ENCODE data around the gene FAM193A.
"Not testable (repeated sequence)": the region's sequence is repeated elsewhere in the genome, so short reads cannot be mapped to it uniquely, and the experiment has no call there.

FAM193A gene

DNA sequence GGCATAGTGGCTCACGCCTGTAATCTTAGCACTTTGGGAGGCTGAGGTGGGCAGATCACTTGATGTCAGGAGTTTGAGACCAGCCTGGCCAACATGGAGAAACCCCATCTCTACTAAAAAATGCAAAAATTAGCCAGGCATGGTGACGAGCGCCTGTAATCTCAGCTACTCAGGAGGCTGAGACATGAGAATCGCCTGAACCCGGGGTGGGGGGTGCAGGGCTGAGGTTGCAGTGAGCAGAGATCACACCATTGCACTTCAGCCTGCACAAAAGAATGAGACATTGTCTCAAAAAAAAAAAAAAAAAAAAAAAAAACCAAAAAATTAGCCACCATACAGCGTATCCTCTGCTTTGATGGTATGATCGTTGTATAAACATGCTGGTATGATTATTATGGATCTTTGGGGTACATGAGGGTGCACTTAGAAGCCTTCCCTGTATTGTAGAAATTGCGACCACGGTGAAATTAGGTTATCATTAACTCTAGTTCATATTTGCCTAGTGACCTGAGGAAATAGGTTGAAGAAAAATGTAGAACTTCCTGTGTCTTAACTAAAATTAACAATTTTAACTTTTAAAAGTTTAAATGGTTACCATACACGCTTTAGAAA lies 7.2 kb downstream of the FAM193A start:
- H3K27me3 ChIP-seq (ENCODE audit: low read depth); H3K4me3 ChIP-seq; DNase-seq (ENCODE audit: low spot score in 2 of 2); H3K36me3 ChIP-seq (replicated peaks); H3K9me3 ChIP-seq; in situ Hi-C loops (cut with MboI; ENCODE audit: low sequenced_read_pairs); H3K4me1 ChIP-seq: not testable (repeated sequence)

DNA sequence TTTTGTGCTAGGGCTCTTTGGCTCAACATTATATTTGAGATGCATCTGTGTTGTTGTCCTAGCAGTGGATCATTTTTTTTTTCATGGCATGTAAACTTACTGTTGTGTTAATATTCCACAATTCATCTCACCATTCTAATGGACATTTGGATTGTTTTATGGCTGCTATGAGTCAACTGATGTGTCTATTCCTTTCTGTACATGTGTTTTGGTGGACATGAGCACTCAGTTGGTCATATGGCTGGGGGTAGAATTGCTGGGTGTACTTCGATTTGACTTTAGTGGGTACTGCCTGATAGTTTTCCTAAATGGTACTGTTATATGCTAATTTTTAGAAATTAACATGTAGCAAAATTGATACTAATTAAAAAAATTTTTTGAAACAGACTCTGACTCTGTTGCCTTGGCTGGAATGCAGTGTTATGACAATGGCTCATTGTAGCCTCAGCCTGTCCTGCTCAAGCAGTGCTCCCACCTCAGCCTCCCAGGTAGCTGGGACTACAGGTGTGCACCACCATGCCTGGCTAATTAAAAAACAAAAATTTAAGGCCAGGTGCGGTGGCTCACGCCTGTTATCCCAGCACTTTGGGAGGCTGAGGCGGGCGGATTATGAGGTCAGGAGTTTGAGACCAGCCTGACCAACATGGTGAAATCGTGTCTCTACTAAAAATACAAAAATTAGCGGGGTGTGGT lies 9.0 kb downstream of the FAM193A start:
- H3K9me3 ChIP-seq = no peaks in the 10 kb centered on the region
- no peak overlapping the region for H3K4me3 ChIP-seq

DNA sequence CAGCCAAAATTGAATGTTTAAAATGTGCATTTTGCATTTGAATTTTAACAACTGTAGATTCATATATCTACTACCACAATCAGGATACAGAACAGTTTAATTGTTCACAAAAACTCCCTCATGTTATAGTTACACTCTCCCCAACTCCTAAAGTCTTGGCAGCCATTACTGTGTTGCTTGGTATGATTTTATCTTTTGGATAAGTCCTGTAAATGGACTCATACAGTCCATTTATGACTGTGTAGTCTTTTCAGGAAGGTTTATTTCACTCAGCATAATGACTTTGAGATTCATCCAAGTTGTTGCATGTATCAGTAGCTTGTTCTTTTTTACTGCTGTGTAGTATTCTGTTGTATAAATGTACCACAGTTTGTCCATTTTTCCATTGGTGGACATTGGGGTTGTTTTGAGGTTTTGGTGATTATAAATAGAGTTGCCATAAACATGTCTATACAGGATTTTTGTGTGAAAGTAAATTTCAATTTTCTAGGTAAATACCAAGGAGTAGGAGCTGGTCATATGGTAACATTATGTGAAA lies 9.9 kb downstream of the FAM193A start:
- Histone ChIP-seq H3K9me3 (no peaks in the 10 kb centered on the region), H3K27me3 (ENCODE audit: low read depth) (no peaks in the 10 kb centered on the region), H3K36me3 (replicated peaks) (peaks cover 4% of the 10 kb centered on the region), H3K4me3 (no peak overlapping the region), H3K4me1 (no peaks in the 10 kb centered on the region)
- in situ Hi-C loops (cut with MboI; ENCODE audit: low sequenced_read_pairs) = no loop called here
- DNase-seq (ENCODE audit: low spot score in 2 of 2) = no peak

More for the DNA sequence above, 9.0 kb downstream of the FAM193A start:
- DNase-seq (ENCODE audit: low spot score in 2 of 2) = no peak
- Histone ChIP-seq H3K4me1 (no peaks in the 10 kb centered on the region), H3K27me3 (ENCODE audit: low read depth) (no peaks in the 10 kb centered on the region), H3K36me3 (replicated peaks) (peaks cover 4% of the 10 kb centered on the region)
- in situ Hi-C loops (cut with MboI; ENCODE audit: low sequenced_read_pairs) = no loop called here

DNA sequence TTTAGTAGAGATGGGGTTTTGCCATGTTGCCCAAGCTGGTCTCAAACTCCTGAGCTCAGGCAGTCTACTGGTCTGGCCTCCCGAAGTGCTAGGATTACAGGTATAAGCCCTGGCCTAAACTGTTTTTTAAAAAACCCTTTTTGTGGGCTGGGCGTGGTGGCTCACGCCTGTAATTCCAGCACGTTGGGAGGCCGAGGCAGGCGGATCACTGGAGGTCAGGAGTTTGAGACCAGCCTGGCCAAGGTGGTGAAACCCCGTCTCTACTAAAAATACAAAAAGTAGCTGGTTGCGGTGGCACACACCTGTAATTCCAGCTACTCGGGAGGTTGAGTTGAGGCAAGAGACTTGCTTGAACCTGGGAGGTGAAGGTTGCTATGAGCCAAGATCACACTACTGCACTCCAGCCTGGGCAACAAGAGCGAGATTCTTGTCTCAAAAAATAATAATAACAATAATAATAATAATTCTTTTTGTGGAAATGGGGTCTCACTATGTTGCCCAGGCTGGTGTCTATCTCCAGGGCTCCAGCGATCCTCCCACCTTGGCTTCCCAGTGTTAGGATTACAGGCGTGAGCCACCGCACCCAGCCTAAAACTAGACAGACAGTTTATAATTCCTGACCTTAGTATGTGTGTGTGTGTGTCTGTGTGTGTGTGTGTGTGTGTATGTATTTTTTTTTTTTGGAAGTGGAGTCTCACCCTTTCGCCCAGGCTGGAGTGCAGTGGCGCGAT lies 10.7 kb downstream of the FAM193A start:
- H3K4me3 ChIP-seq; DNase-seq (ENCODE audit: low spot score in 2 of 2); H3K9me3 ChIP-seq; H3K27me3 ChIP-seq (ENCODE audit: low read depth); H3K36me3 ChIP-seq (replicated peaks); H3K4me1 ChIP-seq; in situ Hi-C loops (cut with MboI; ENCODE audit: low sequenced_read_pairs): not testable (repeated sequence)

DNA sequence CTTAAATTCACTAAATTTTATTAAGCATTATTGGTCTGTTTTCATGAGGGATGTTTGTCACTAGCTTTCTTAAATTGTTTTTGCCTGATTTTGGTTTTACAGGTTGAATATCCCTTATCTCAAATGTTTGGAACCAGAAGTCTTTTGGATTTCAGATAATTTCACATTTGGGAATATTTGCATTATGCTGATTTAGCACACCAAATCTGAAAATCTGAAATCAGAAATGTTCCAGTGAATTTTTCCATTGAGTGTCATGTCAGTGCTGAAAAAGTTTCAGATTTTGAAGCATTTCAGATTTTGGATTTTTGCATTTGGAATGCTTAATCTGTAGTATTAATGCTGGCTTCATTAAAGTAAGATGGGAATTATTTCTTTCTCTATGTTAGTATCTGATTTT lies 14.7 kb downstream of the FAM193A start:
- no peaks in the 10 kb centered on the region for H3K27me3 ChIP-seq (ENCODE audit: low read depth)
- no peak overlapping the region for H3K4me3 ChIP-seq
- in situ Hi-C loops (cut with MboI; ENCODE audit: low sequenced_read_pairs) = no loop called here
- no peaks in the 10 kb centered on the region for H3K4me1 ChIP-seq
- DNase-seq (ENCODE audit: low spot score in 2 of 2) = no peak
- H3K9me3 ChIP-seq = no peaks in the 10 kb centered on the region
- no peaks in the 10 kb centered on the region; the same call in none of the 2 replicates for H3K36me3 ChIP-seq (replicated peaks)

DNA sequence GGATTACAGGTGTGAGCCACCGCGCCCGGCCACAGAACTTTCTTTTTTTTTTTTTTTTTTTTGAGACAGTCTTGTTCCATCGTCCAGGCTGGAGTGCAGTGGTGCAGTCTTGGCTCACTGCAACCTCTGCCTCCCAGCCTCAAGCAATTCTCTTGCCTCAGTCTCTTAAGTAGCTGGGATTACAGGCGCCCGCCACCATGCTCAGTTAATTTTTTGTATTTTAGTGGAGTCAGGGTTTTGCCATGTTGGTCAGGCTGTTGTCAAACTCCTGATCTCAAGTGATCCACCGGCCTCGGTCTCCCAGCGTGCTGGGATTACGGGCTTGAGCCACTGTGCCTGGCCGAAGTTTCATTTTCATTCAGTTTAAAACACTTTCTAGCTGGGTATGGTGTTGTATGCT lies 16.4 kb downstream of the FAM193A start:
- no peak overlapping the region for H3K4me3 ChIP-seq
- in situ Hi-C loops (cut with MboI; ENCODE audit: low sequenced_read_pairs) = no loop called here
- no peaks in the 10 kb centered on the region for H3K9me3 ChIP-seq
- H3K4me1 ChIP-seq = no peaks in the 10 kb centered on the region
- no peak for DNase-seq (ENCODE audit: low spot score in 2 of 2)
- H3K36me3 ChIP-seq (replicated peaks) = no peaks in the 10 kb centered on the region
- no peaks in the 10 kb centered on the region for H3K27me3 ChIP-seq (ENCODE audit: low read depth)

DNA sequence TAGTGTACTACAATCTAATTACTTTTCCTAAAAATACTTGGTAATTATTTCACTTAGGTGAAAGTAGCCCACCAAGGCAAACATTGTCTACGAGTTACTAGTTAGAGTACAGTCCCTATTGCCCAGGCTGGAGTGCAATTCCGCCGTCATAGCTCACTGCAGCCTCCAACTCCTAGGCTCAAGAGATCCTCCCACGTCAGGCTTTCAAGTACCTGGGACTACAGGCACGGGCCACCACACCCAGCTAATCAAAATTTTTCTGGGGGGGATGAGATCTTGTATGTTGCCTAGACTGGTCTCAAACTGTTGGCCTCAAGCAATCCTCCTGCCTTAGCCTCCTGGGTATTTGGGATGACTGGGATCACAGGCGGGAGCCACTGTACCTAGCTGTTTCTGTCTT lies 21.9 kb downstream of the FAM193A start:
- H3K36me3 ChIP-seq (replicated peaks) = no peaks in the 10 kb centered on the region; the same call in 1 of the 2 replicates
- no peaks in the 10 kb centered on the region for H3K9me3 ChIP-seq
- no peak overlapping the region for H3K4me3 ChIP-seq
- no peaks in the 10 kb centered on the region for H3K27me3 ChIP-seq (ENCODE audit: low read depth)
- in situ Hi-C loops (cut with MboI; ENCODE audit: low sequenced_read_pairs) = no loop called here
- H3K4me1 ChIP-seq = no peaks in the 10 kb centered on the region
- no peak for DNase-seq (ENCODE audit: low spot score in 2 of 2)

DNA sequence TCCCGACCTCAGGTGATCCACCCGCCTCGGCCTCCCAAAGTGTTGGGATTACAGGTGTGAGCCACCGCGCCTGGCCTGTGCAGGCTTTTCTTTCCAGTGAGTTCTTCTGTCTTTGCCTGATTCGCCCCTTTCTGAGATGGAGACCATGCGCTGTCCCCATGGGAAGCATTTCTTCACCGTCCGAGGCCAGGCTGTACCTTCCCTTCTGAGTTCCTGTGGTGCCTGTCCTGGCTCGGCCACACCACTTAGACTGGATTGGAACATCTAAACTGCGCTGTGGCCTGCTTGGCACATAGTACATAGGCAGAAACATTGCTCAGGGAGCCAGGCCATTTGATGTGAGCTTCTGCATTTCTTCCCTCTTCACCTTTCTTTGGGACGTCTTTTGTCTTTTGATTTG lies 23.7 kb downstream of the FAM193A start:
- in situ Hi-C loops (cut with MboI; ENCODE audit: low sequenced_read_pairs) = no loop called here
- no peaks in the 10 kb centered on the region for H3K4me1 ChIP-seq
- H3K9me3 ChIP-seq = no peaks in the 10 kb centered on the region
- no peaks in the 10 kb centered on the region for H3K27me3 ChIP-seq (ENCODE audit: low read depth)
- no peaks in the 10 kb centered on the region; the same call in 1 of the 2 replicates for H3K36me3 ChIP-seq (replicated peaks)
- DNase-seq (ENCODE audit: low spot score in 2 of 2) = no peak
- no peak overlapping the region for H3K4me3 ChIP-seq

DNA sequence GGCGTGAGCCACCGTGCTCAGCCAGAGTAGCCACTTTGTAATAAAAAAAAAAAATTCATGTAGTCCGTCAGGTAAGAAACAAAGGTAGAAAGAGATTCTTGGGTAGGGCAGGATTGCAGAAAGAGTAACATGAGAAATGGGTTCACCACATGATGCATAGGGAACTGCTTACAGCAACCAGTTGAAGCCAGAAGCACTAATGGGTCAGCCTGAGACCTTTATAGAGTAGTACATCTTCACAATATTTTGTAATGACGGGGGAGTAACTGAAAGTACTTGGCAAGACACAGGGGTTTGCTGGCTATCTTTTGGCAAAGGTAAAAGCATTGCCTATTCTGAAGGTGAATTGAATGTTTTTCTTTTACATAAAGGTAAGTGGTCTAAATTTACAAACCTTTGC lies 29.1 kb downstream of the FAM193A start:
- no peaks in the 10 kb centered on the region for H3K9me3 ChIP-seq
- in situ Hi-C loops (cut with MboI; ENCODE audit: low sequenced_read_pairs) = no loop called here
- H3K27me3 ChIP-seq (ENCODE audit: low read depth) = no peaks in the 10 kb centered on the region
- H3K4me1 ChIP-seq = no peaks in the 10 kb centered on the region
- no peak overlapping the region for H3K4me3 ChIP-seq
- no peak for DNase-seq (ENCODE audit: low spot score in 2 of 2)
- H3K36me3 ChIP-seq (replicated peaks) = no peaks in the 10 kb centered on the region; the same call in 1 of the 2 replicates

DNA sequence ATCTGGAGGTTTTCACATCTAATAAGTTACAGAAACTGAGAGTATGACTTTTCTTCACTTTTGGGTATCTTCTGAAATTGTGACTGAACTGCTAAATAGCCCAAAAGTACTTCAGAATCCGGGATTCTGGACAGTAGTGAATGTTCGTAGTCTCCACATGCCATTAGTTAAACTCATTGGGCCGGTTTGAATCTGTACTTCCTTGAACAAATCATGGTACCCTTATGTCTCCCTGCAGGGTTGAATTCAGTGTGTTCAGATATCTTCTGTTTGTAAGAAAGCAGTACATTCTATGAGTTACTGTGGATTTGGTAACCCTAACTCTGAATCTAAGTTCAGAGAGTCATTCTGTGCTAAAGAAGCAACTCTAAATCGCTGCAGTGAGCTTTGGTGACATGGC lies 33.6 kb downstream of the FAM193A start:
- H3K27me3 ChIP-seq (ENCODE audit: low read depth) = no peaks in the 10 kb centered on the region
- in situ Hi-C loops (cut with MboI; ENCODE audit: low sequenced_read_pairs) = no loop called here

DNA sequence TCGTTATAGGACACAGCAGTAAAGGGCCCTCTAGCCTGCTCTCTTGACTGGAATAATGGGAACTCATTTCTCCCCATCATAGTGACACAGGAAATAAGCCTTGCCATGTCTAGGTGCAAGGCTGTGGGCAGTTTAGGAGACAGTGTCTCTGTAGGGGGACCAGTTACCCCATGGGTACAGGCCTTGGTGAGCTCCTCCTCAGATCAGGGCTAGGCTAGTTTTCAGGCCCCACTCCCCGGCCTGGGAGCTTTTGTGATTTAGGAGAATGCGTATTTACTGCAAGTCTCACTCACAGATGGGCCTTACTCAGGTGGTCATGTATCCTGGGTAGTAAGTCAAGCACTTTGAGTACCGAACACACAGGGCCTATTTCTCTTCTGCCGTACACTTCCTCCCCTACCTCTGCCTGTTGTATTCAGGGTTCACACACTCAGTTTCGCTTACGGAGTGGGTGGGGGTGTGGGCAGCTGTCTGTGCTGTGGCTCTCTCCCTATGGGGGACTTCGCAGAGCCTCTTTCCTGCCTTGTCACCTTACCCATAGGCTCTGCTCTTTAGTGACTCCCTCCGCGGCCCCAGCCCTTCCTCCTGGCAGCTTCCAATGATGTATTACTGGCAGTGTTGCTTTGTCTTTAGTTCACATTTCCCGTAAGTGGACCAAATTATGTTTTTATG lies 34.2 kb downstream of the FAM193A start:
- no peaks in the 10 kb centered on the region for H3K4me1 ChIP-seq

More for the DNA sequence above, 33.6 kb downstream of the FAM193A start:
- Histone ChIP-seq H3K4me1 (no peaks in the 10 kb centered on the region), H3K4me3 (no peak overlapping the region), H3K9me3 (no peaks in the 10 kb centered on the region), H3K36me3 (replicated peaks) (no peaks in the 10 kb centered on the region)
- DNase-seq (ENCODE audit: low spot score in 2 of 2) = no peak

DNA sequence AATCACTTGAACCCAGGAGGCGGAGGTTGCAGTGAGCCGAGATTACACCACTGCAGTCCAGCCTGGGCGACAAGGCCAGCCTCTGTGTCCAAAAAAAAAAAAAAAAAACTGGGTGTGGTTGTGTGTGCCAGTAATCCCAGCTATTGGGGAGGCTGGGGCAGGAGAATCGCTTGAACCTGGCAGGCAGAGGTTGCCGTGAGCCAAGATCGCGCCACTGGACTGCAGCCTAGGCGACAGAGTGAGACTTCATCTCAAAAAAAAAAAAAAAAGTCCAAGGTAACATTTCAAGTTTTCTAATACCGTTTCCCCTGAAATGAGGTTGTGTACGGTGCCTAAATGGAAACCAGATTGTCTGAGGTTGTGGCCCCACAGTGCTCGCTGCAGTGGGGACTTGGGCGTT lies 35.6 kb downstream of the FAM193A start:
- no peak for DNase-seq (ENCODE audit: low spot score in 2 of 2)
- H3K36me3 ChIP-seq (replicated peaks) = no peaks in the 10 kb centered on the region
- no peaks in the 10 kb centered on the region for H3K9me3 ChIP-seq
- H3K4me1 ChIP-seq = no peaks in the 10 kb centered on the region
- in situ Hi-C loops (cut with MboI; ENCODE audit: low sequenced_read_pairs) = no loop called here
- H3K4me3 ChIP-seq = no peak overlapping the region
- H3K27me3 ChIP-seq (ENCODE audit: low read depth) = no peaks in the 10 kb centered on the region

More for the DNA sequence above, 34.2 kb downstream of the FAM193A start:
- no peaks in the 10 kb centered on the region for H3K9me3 ChIP-seq
- H3K27me3 ChIP-seq (ENCODE audit: low read depth) = no peaks in the 10 kb centered on the region
- in situ Hi-C loops (cut with MboI; ENCODE audit: low sequenced_read_pairs) = no loop called here
- DNase-seq (ENCODE audit: low spot score in 2 of 2) = no peak
- H3K4me3 ChIP-seq = no peak overlapping the region
- no peaks in the 10 kb centered on the region for H3K36me3 ChIP-seq (replicated peaks)

DNA sequence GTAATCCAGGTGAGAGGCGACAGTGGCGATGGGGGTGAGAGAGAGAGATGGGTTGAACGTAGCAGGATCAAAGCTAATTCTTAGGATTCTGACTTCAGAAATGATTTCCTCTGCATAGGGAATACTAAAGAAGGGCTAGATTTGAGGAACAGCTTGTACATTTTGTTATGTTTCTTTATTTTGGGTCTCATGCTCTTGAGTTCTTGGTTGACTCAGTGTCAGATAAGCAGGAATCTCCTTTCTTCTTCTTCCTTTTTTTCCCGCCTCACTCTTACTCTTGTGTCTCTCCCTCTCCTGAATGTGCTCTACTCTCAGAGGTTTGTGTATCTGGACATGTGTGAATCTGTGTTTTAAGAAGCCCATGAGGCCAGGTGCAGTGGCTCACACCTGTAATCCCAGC lies 36.4 kb downstream of the FAM193A start:
- in situ Hi-C loops (cut with MboI; ENCODE audit: low sequenced_read_pairs) = no loop called here

More for the DNA sequence above, 36.4 kb downstream of the FAM193A start:
- Histone ChIP-seq H3K4me1 (no peaks in the 10 kb centered on the region), H3K9me3 (no peaks in the 10 kb centered on the region; the same call in 1 of the 2 replicates), H3K4me3 (no peak overlapping the region), H3K36me3 (replicated peaks) (no peaks in the 10 kb centered on the region), H3K27me3 (ENCODE audit: low read depth) (no peaks in the 10 kb centered on the region)
- DNase-seq (ENCODE audit: low spot score in 2 of 2) = no peak
